ENCODE results near the gene GPRC5D.

GRCh38 chr12:12938541-12938940 is 13.4 kb downstream of the GPRC5D start:
- TF ChIP-seq GATA2 (IDR thresholded peaks at IDR 0.05; ENCODE audit: low read depth, low read length) (no peak), GATA3 (IDR thresholded peaks at IDR 0.05; ENCODE audit: low read depth, low read length) (no peak)

Data from SH-SY5Y (cell line).